GM20000 (cell line): ENCODE data around the gene ZBTB8OS.

Experiments
- DNase-seq: peaks from one replicate; pipeline ENCODE4 v3.0.0; 2012; ENCODE audit warnings: low spot score
- TF ChIP-seq, protein P1 (sequence below): IDR thresholded peaks from 2 replicates; pipeline ENCODE4 v1.5.1; 2012; ENCODE audit warnings: mild to moderate bottlenecking, control low read depth; ENCODE audit errors: extremely low read depth, missing control alignments

ZBTB8OS gene

DNA sequence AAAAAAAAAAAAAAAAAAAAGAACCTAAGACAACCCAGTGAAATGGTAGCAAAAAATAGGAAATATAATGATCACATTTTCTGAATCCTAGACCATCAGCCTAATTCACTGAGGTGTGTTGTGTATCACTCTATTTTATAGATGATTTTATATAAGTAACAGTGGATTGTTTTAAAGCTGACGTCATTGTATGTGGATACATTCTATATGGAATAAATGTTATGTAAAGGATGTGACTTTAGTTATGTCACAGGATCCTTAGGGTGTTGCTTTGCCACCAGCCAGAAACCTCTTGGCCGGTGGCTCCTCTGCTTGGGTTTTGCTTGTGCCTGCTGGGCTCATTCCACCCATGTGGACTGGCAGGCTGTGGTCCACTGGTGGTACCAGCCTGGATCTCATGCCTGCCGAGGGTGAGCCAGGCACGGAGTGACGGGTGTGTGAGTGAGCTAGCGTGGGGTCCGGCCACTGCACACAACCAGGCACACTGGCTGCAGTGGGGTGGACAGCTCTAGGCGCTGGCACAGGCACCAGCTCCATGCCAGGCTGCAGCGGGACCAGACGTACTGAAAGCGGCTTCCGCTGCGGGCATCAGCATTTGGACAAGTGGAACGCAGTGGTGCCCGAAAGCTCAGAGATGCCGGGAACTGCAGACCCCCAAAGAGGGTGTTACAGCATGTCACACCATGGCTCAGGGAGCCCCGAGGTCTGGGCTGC is 44.5 kb downstream of the ZBTB8OS start:
- TF ChIP-seq, protein P1, sequence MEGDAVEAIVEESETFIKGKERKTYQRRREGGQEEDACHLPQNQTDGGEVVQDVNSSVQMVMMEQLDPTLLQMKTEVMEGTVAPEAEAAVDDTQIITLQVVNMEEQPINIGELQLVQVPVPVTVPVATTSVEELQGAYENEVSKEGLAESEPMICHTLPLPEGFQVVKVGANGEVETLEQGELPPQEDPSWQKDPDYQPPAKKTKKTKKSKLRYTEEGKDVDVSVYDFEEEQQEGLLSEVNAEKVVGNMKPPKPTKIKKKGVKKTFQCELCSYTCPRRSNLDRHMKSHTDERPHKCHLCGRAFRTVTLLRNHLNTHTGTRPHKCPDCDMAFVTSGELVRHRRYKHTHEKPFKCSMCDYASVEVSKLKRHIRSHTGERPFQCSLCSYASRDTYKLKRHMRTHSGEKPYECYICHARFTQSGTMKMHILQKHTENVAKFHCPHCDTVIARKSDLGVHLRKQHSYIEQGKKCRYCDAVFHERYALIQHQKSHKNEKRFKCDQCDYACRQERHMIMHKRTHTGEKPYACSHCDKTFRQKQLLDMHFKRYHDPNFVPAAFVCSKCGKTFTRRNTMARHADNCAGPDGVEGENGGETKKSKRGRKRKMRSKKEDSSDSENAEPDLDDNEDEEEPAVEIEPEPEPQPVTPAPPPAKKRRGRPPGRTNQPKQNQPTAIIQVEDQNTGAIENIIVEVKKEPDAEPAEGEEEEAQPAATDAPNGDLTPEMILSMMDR = no peak
- no peak for DNase-seq

DNA sequence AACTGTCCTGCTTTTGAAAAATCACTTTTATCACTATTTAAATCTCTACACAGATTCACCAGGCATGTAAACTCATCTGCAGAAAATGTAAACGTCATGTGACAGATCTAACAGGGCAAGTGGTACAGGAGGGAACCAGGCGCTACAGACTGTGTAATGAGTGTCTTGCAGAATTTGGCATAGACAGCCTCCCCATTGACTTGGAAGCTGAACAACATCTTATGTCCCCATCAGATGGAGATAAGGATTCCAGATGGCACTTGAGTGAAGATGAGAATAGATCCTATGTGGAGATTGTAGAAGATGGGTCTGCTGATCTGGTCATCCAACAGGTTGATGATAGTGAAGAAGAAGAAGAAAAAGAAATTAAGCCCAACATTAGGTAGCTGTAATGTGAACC is 50.3 kb downstream of the ZBTB8OS start:
- TF ChIP-seq, protein P1 = no peak
- DNase-seq = no peak

DNA sequence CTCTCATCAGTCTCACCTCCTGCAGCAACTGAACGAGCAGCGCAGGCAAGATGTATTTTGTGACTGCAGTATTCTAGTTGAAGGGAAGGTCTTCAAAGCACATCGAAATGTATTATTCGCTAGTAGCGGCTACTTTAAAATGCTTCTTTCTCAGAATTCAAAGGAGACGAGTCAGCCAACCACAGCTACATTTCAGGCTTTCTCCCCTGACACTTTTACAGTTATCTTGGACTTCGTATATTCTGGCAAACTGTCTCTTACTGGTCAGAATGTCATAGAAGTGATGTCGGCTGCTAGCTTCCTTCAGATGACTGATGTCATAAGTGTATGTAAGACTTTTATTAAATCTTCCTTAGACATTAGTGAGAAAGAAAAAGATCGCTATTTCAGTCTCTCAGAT is 57.4 kb downstream of the ZBTB8OS start:
- DNase-seq = no peak
- TF ChIP-seq, protein P1 = no peak

DNA sequence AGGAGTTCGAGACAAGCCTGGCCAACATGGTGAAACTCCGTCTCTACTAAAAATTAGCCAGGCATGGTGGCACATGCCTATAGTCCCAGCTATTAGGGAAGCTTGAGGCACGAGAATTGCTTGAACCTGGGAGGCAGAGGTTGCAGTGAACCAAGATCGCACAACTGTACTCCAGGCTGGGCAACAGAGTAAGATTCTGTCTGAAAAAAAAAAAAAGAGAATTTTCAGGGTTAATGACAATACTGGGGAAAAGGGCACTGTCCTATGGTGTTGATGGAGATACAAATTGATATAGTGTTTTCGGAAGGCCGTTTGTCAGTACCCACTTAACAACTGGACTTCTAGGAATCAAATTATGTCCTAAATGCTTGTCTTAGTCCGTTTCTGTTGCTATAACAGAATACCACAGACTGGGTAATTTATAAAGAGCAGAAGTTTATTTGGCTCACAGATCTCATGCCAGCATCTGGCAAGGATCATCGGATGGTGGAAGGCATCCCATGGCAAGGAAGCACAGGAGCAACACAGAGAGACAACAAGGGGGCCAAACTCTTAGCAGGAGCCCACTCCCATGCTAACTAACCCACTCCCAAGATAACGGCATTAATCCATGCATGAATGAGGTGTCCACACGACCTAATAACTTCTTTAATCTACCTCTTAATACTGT is 69.9 kb downstream of the ZBTB8OS start:
- TF ChIP-seq, protein P1 = no peak

More for the DNA sequence above, 69.9 kb downstream of the ZBTB8OS start:
- no peak for DNase-seq
